ENCODE data around the gene CLASRP. TPM values are rescaled to one million over a fixed set of nuclear protein-coding genes. Genes with fewer than 3 reads are reported as not detected.

The CLASRP gene
- polyA plus RNA-seq, 2 of the 4 experiments (the other 2 are of a cell fraction), result 39.0 to 86.4 TPM

GRCh38 chr19:45100201-45100600, 61.4 kb downstream of the CLASRP start (continued):
- TF ChIP-seq USF2 (IDR thresholded peaks at IDR 0.05) (no peak), REST (IDR thresholded peaks at IDR 0.05) (no peak)

DNA sequence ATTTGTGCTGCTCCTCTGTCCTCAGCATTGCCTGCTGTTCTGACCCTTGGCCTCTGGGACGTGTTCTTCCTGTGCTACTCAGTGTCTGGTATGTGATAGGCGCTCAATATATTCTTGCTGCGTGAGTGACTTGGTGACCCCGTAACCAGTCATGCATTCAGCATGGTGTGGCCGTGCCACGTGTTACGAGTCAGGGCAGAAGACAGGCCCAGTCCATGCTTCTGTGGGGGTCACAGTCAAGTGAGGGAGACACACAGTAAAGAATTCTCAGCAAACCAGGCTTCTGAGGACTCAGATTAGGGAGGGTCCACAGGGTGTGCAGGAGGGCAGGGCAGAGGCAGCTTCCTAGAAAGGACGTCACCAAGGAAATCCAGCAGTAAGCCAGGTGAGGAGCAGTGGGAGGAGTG, 62.0 kb downstream of the CLASRP start:
- ATAC-seq (no peak), DNase-seq (ENCODE audit: low read depth in 1 of 2, low spot score in 1 of 2) (no peak), FAIRE-seq (no peak)
- H3K4me3 ChIP-seq, result no peak overlapping the region
- POLR2A ChIA-PET, result interaction anchor here (1.2 kb wide), 1 partner anchor 9 kb away, joined by 4 read pairs; no protein-coding TSS in a partner anchor
- H3K27ac ChIP-seq, result no peak overlapping the region
- CTCF ChIA-PET, result interaction anchor here (1.2 to 4.9 kb wide), 5 partner anchors 8 to 53 kb away, joined by 3 to 46 read pairs (median 16); partner anchors contain the start of gene PPP1R37
- no peak overlapping the region for H3K4me2 ChIP-seq
- no peaks in the 10 kb centered on the region for H3K9me3 ChIP-seq
- H3K4me1 ChIP-seq, result peaks cover 48% of the 10 kb centered on the region
- 94% methylated on average over 8 of the region's 8 CpGs for WGBS (ENCODE audit: missing lambda C conversion rate)
- no peak for TF ChIP-seq POLR2AphosphoS2 (conservative IDR thresholded peaks at IDR 0.05; ENCODE audit: low read length)
- no peak for TF ChIP-seq REST (IDR thresholded peaks at IDR 0.05)
- TF ChIP-seq ZC3H11A (IDR thresholded peaks at IDR 0.05), result no peak
- TF ChIP-seq TP53 (CRISPR knock-in tag; IDR thresholded peaks at IDR 0.05), result no peak
- no peak for TF ChIP-seq RCOR1 (IDR thresholded peaks at IDR 0.05; ENCODE audit: low read depth, low read length)
- TF ChIP-seq BHLHE40 (IDR thresholded peaks at IDR 0.05; ENCODE audit: low read depth, low read length), result no peak
- TF ChIP-seq HES2 (IDR thresholded peaks at IDR 0.05), result no peak
- no peak for TF ChIP-seq HDAC2 (IDR thresholded peaks at IDR 0.05)
- TF ChIP-seq MYC (IDR thresholded peaks at IDR 0.05; ENCODE audit: borderline replicate concordance, low read length), result no peak
- no peak for TF ChIP-seq NPAS2 (CRISPR knock-in tag; IDR thresholded peaks at IDR 0.05; ENCODE audit: borderline replicate concordance)
- no peak for TF ChIP-seq RARB (CRISPR knock-in tag; IDR thresholded peaks at IDR 0.05)

- FAIRE-seq (no peak), ATAC-seq (no peak), DNase-seq (ENCODE audit: low read depth in 1 of 2, low spot score in 1 of 2) (no peak)
- Histone ChIP-seq H3K27ac (no peak overlapping the region), H3K4me2 (no peak overlapping the region), H3K4me3 (no peak overlapping the region), H3K4me1 (peaks cover 42% of the 10 kb centered on the region), H3K9me3 (no peaks in the 10 kb centered on the region)
- 89% methylated on average over 8 of the region's 8 CpGs for WGBS (ENCODE audit: missing lambda C conversion rate)
- no peak for TF ChIP-seq NFE2L2 (conservative IDR thresholded peaks at IDR 0.05; ENCODE audit: low read length)
- no peak for TF ChIP-seq EHMT2 (IDR thresholded peaks at IDR 0.05; ENCODE audit: low read depth)
- no peak for TF ChIP-seq KDM1A (IDR thresholded peaks at IDR 0.05; ENCODE audit: low read depth)
- TF ChIP-seq, protein P1, sequence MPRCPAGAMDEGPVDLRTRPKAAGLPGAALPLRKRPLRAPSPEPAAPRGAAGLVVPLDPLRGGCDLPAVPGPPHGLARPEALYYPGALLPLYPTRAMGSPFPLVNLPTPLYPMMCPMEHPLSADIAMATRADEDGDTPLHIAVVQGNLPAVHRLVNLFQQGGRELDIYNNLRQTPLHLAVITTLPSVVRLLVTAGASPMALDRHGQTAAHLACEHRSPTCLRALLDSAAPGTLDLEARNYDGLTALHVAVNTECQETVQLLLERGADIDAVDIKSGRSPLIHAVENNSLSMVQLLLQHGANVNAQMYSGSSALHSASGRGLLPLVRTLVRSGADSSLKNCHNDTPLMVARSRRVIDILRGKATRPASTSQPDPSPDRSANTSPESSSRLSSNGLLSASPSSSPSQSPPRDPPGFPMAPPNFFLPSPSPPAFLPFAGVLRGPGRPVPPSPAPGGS (IDR thresholded peaks at IDR 0.05), result no peak
- no peak for TF ChIP-seq POLR2A (IDR thresholded peaks at IDR 0.05; ENCODE audit: low read length)
- no peak for TF ChIP-seq GATA3 (IDR thresholded peaks at IDR 0.05; ENCODE audit: borderline replicate concordance)
- TF ChIP-seq MYC (IDR thresholded peaks at IDR 0.05; ENCODE audit: borderline replicate concordance, low read length), result no peak
- CTCF ChIA-PET, result interaction anchor here (1.4 to 4.9 kb wide), 6 partner anchors 9 to 40 kb away, joined by 3 to 46 read pairs (median 6); partner anchors contain the start of gene PPP1R37
- POLR2A ChIA-PET, result no interaction called here
Measured at GRCh38 chr19:45101806-45102205, 63.0 kb downstream of the CLASRP start.

Data from A549 (cell line).